Mucosa of rectum (tissue), 2 donors: ENCODE results near the gene RUNX2.
"Not testable (repeated sequence)": the region's sequence is repeated elsewhere in the genome, so short reads cannot be mapped to it uniquely, and the experiment has no call there.

Experiments
- H3K27ac ChIP-seq, 2 donors: one replicate each; pipeline ENCODE4 v1.7.0; 2013; ENCODE audit warnings: inconsistent platforms in 2 of 2, low read depth in 2 of 2, low read length in 2 of 2
- H3K27me3 ChIP-seq, 2 donors: one replicate each; pipeline ENCODE4 v1.7.0; 2013; ENCODE audit warnings: low read length in 2 of 2; ENCODE audit not compliant: control insufficient read depth in 2 of 2, insufficient read depth in 2 of 2
- H3K36me3 ChIP-seq, 2 donors: one replicate each; pipeline ENCODE4 v1.7.0; 2013; ENCODE audit warnings: low read length in 2 of 2; ENCODE audit not compliant: control insufficient read depth in 2 of 2, insufficient read depth in 2 of 2
- H3K4me1 ChIP-seq, 2 donors: one replicate each; pipeline ENCODE4 v1.7.0; 2013; ENCODE audit warnings: low read length in 2 of 2, mild to moderate bottlenecking in 1 of 2; ENCODE audit not compliant: control insufficient read depth in 2 of 2, insufficient read depth in 2 of 2
- H3K4me3 ChIP-seq, 2 donors: one replicate each; pipeline ENCODE4 v1.7.0; 2013; ENCODE audit warnings: low read length in 2 of 2
- H3K9ac ChIP-seq, 2 donors: one replicate each; pipeline ENCODE4 v1.7.0; 2013; ENCODE audit warnings: low read length in 2 of 2, low read depth in 1 of 2, mild to moderate bottlenecking in 1 of 2
- H3K9me3 ChIP-seq, 2 donors: one replicate each; pipeline ENCODE4 v1.7.0; 2013; ENCODE audit warnings: low read length in 2 of 2; ENCODE audit not compliant: control insufficient read depth in 2 of 2
- donor health status: healthy.
- donor health status: Normal muscosa, but diverticular disease.

Gene RUNX2

GRCh38 chr6:45558858-45559257, 230.7 kb downstream of the RUNX2 start:
- Histone ChIP-seq H3K27me3 (no peaks in the 10 kb centered on the region), H3K36me3 (no peaks in the 10 kb centered on the region), H3K27ac (no peak overlapping the region), H3K4me1 (peaks cover 10 to 13% of the 10 kb centered on the region in 2 donors), H3K9me3 (no peaks in the 10 kb centered on the region), H3K9ac (no peak overlapping the region), H3K4me3 (no peak overlapping the region)

DNA sequence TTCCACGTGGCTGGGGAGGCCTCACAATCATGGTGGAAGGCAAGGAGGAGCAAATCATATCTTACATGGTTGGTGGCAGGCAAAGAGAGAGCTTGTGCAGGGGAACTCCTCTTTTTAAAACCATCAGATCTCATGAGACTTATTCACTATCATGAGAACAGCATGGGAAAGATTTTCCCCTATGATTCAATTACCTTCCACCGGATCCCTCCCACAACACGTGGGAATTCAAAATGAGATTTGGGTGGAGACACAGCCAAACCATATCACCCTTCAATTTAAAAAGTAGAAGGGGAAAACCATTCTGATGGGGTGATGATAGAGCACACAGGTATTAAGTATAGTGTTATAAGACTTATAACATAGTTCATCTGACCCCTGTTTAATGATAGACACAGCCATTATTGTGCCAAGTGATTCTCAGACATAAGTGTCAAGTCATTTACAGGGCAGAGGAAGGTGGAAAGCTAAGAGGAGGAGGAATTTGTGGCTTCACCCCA, 232.2 kb downstream of the RUNX2 start:
- H3K27me3 ChIP-seq, H3K36me3 ChIP-seq, H3K4me3 ChIP-seq, H3K9me3 ChIP-seq, H3K27ac ChIP-seq, H3K9ac ChIP-seq: not testable (repeated sequence)
- H3K4me1 ChIP-seq: peaks cover 10 to 13% of the 10 kb centered on the region in 2 donors

- Histone ChIP-seq H3K4me1 (peaks cover under 1 to 3% of the 10 kb centered on the region in 2 donors), H3K9me3 (no peaks in the 10 kb centered on the region), H3K9ac (no peak overlapping the region), H3K36me3 (no peaks in the 10 kb centered on the region), H3K27me3 (no peaks in the 10 kb centered on the region), H3K27ac (no peak overlapping the region), H3K4me3 (no peak overlapping the region)
Observed at GRCh38 chr6:45562171-45562570, 234.0 kb downstream of the RUNX2 start.

DNA sequence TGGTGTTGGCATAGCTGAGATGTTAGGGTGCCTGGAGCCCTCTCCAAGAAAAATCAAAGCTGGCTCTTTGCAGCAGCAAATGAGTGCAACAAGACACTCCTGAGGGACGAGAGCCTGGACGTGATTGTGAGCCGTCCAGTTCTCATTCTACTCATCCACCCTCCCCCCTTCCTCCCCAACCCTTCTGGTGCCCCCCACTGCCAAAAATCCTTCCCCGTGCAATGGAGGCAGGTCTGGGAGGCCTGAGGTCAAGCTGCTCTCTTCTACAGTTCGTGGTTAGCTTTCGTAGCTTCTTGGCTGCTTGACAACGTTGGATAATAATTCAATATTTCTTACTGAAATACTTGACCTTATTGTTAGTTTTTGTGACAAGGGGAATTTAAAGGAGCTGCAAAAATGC, 234.9 kb downstream of the RUNX2 start:
- Histone ChIP-seq H3K9me3 (no peaks in the 10 kb centered on the region), H3K27ac (no peak overlapping the region), H3K27me3 (no peaks in the 10 kb centered on the region), H3K9ac (no peak overlapping the region), H3K36me3 (no peaks in the 10 kb centered on the region), H3K4me1 (peaks cover 0 to 3% of the 10 kb centered on the region in 2 donors), H3K4me3 (no peak overlapping the region)

GRCh38 chr6:45563844-45564243, 235.7 kb downstream of the RUNX2 start:
- Histone ChIP-seq H3K9me3 (no peaks in the 10 kb centered on the region), H3K27me3 (no peaks in the 10 kb centered on the region), H3K4me3 (no peak overlapping the region), H3K9ac (no peak overlapping the region), H3K27ac (no peak overlapping the region), H3K36me3 (no peaks in the 10 kb centered on the region), H3K4me1 (peaks cover 0 to 3% of the 10 kb centered on the region in 2 donors)

DNA sequence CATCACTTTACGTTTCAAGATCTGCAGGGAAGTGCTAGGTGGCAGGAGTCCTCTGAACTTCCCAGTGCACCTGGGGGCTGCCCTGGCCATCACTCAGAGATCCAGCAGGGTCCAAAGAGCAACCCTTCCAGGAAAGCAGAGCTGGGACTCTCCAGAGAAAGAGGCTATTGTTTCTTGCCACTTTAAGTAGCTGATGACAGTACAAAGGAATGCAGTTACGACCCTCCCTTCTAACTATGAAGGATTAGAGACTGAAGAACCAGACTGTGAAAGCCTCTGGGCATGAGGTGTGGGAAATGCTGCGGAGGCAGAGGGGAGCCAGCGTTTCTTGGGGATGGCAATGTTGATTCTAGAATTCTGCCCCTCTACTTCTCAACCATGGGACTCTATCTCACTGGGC, 238.8 kb downstream of the RUNX2 start:
- Histone ChIP-seq H3K27me3 (no peaks in the 10 kb centered on the region), H3K27ac (no peak overlapping the region), H3K4me3 (no peak overlapping the region), H3K36me3 (no peaks in the 10 kb centered on the region), H3K9ac (no peak overlapping the region), H3K4me1 (no peaks in the 10 kb centered on the region), H3K9me3 (no peaks in the 10 kb centered on the region)

- H3K9me3 ChIP-seq: no peaks in the 10 kb centered on the region
- H3K27ac ChIP-seq: no peak overlapping the region
- H3K27me3 ChIP-seq: no peaks in the 10 kb centered on the region
- H3K9ac ChIP-seq: no peak overlapping the region
- H3K4me1 ChIP-seq: no peaks in the 10 kb centered on the region
- H3K4me3 ChIP-seq: no peak overlapping the region
- H3K36me3 ChIP-seq: no peaks in the 10 kb centered on the region
Observed at GRCh38 chr6:45567879-45568278, 239.7 kb downstream of the RUNX2 start.

DNA sequence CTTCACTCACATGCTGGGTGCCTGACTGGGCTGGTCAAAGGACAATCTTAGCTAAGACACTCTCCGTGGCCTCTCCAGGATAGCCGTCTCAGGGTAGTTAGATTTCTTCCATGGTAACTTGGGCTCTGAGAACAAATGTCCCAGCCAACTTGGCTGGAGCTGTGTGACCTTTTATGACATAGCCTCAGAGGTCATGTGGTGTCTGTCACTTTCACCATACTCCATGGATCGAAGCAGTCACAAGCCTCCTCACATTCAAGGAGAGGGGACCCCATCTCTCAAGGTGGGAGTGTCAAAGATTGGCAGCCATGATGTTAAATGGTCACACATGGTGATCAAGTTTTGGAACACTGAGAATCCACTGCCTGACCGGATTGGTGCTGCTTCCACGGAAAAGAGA, 240.5 kb downstream of the RUNX2 start:
- Histone ChIP-seq H3K9me3 (no peaks in the 10 kb centered on the region), H3K27me3 (no peaks in the 10 kb centered on the region), H3K4me1 (no peaks in the 10 kb centered on the region), H3K4me3 (no peak overlapping the region), H3K27ac (no peak overlapping the region), H3K9ac (no peak overlapping the region), H3K36me3 (no peaks in the 10 kb centered on the region)

DNA sequence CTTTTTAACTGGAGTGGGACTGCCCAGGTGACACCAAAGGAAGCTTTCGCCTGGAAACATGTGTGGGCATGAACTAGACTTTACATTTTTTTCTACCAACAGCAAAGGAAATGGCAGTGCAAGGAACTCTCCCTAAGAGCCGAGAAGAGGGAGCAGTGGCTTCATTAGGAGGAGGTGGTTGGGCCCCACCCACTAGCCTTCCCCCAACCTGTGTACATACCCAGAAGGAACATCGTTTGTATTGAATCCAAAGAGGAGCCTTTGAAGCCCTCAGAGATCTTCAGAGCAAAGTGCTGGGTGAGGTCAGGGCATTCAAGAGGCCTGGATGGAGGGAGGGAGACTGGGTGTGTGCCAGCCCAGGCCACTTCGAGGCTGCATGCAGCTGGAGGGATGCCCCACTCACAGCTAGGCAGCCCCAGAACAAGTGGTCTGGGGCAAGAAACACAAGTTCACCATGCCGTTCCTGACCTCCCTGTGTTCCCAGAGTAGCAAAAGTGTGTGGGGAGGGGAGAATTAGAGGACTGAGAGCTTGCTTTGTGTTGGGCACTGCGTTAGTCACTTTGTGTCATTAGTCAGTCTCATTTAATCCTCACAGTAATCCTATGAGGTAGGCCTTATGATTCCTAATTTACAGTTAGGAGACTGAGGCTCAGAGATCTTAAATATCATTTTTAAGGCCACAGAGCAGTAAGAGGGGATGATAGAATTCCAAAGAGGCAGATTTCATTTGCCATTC, 241.2 kb downstream of the RUNX2 start:
- H3K4me3 ChIP-seq: no peak overlapping the region
- H3K4me1 ChIP-seq: no peaks in the 10 kb centered on the region
- H3K27ac ChIP-seq: no peak overlapping the region
- H3K9ac ChIP-seq: no peak overlapping the region
- H3K27me3 ChIP-seq: no peaks in the 10 kb centered on the region
- no peaks in the 10 kb centered on the region for H3K36me3 ChIP-seq
- H3K9me3 ChIP-seq: no peaks in the 10 kb centered on the region

- Histone ChIP-seq H3K9me3 (no peaks in the 10 kb centered on the region), H3K4me1 (no peaks in the 10 kb centered on the region), H3K36me3 (no peaks in the 10 kb centered on the region), H3K9ac (no peak overlapping the region), H3K4me3 (no peak overlapping the region), H3K27me3 (no peaks in the 10 kb centered on the region), H3K27ac (no peak overlapping the region)
Observed at GRCh38 chr6:45571159-45571558, 243.0 kb downstream of the RUNX2 start.
